ENCODE measurements around the gene APOL3. TPM values are rescaled to one million over a fixed set of nuclear protein-coding genes. Genes with fewer than 3 reads are reported as not detected.

Gene APOL3
- polyA plus RNA-seq, 1 of the 3 experiments (the other 2 are of a cell fraction), result 1.1 TPM

GRCh38 chr22:36180038-36180880, 19.7 kb upstream of the APOL3 start:
- no peak overlapping the region for H3K9ac ChIP-seq
- no peak overlapping the region for H3K27ac ChIP-seq (ENCODE audit: low read depth in 2 of 2, low read length in 1 of 2)
- no peaks in the 10 kb centered on the region for H3K79me2 ChIP-seq (ENCODE audit: insufficient read depth)
- H4K20me1 ChIP-seq (ENCODE audit: insufficient read depth), result no peaks in the 10 kb centered on the region
- no peak overlapping the region for H3K4me3 ChIP-seq (ENCODE audit: low read depth in 2 of 2, low read length in 1 of 2)
- H3F3A ChIP-seq (replicated peaks; ENCODE audit: insufficient read depth), result no peaks in the 10 kb centered on the region
- H3K27me3 ChIP-seq (ENCODE audit: insufficient read depth), result no peaks in the 10 kb centered on the region
- ChIA-PET CTCF (interaction anchor here (0.5 to 2.5 kb wide), 12 partner anchors 10 to 559 kb away, joined by 3 to 20 read pairs (median 4); partner anchors contain the start of gene APOL2), POLR2A (no interaction called here)
- DNase-seq, result peak; percentile 67
- H3K9me3 ChIP-seq, result no peaks in the 10 kb centered on the region
- no peaks in the 10 kb centered on the region for H3K9me2 ChIP-seq
- TF ChIP-seq POLR2AphosphoS5 (IDR thresholded peaks at IDR 0.05; ENCODE audit: low read depth, low read length), result no peak
- TF ChIP-seq TAF1 (IDR thresholded peaks at IDR 0.05; ENCODE audit: borderline replicate concordance, low read depth, low read length), result no peak
- TF ChIP-seq GATA2 (CRISPR knock-in tag; IDR thresholded peaks at IDR 0.05), result no peak
- no peak for TF ChIP-seq USF1 (IDR thresholded peaks at IDR 0.05; ENCODE audit: borderline replicate concordance, low read depth)
- no peak for TF ChIP-seq ZBTB33 (IDR thresholded peaks at IDR 0.05; ENCODE audit: borderline replicate concordance, low read depth)
- TF ChIP-seq EZH2phosphoT487 (IDR thresholded peaks at IDR 0.05; ENCODE audit: borderline replicate concordance, low read depth), result no peak
- TF ChIP-seq MEF2A (IDR thresholded peaks at IDR 0.05; ENCODE audit: borderline replicate concordance, low read depth), result no peak
- TF ChIP-seq, protein P1, sequence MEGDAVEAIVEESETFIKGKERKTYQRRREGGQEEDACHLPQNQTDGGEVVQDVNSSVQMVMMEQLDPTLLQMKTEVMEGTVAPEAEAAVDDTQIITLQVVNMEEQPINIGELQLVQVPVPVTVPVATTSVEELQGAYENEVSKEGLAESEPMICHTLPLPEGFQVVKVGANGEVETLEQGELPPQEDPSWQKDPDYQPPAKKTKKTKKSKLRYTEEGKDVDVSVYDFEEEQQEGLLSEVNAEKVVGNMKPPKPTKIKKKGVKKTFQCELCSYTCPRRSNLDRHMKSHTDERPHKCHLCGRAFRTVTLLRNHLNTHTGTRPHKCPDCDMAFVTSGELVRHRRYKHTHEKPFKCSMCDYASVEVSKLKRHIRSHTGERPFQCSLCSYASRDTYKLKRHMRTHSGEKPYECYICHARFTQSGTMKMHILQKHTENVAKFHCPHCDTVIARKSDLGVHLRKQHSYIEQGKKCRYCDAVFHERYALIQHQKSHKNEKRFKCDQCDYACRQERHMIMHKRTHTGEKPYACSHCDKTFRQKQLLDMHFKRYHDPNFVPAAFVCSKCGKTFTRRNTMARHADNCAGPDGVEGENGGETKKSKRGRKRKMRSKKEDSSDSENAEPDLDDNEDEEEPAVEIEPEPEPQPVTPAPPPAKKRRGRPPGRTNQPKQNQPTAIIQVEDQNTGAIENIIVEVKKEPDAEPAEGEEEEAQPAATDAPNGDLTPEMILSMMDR (IDR thresholded peaks at IDR 0.05), result peak; percentile 75
- no peak for TF ChIP-seq REST (IDR thresholded peaks at IDR 0.05; ENCODE audit: low read depth, low read length)
- TF ChIP-seq, protein P2, sequence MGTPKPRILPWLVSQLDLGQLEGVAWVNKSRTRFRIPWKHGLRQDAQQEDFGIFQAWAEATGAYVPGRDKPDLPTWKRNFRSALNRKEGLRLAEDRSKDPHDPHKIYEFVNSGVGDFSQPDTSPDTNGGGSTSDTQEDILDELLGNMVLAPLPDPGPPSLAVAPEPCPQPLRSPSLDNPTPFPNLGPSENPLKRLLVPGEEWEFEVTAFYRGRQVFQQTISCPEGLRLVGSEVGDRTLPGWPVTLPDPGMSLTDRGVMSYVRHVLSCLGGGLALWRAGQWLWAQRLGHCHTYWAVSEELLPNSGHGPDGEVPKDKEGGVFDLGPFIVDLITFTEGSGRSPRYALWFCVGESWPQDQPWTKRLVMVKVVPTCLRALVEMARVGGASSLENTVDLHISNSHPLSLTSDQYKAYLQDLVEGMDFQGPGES (IDR thresholded peaks at IDR 0.05; ENCODE audit: low read depth, low read length), result no peak
- TF ChIP-seq, protein P3, sequence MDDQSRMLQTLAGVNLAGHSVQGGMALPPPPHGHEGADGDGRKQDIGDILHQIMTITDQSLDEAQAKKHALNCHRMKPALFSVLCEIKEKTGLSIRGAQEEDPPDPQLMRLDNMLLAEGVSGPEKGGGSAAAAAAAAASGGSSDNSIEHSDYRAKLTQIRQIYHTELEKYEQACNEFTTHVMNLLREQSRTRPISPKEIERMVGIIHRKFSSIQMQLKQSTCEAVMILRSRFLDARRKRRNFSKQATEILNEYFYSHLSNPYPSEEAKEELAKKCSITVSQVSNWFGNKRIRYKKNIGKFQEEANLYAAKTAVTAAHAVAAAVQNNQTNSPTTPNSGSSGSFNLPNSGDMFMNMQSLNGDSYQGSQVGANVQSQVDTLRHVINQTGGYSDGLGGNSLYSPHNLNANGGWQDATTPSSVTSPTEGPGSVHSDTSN (IDR thresholded peaks at IDR 0.05), result no peak
- TF ChIP-seq RAD21 (IDR thresholded peaks at IDR 0.05; ENCODE audit: low read length), result peak; percentile 60
- TF ChIP-seq, protein P4, sequence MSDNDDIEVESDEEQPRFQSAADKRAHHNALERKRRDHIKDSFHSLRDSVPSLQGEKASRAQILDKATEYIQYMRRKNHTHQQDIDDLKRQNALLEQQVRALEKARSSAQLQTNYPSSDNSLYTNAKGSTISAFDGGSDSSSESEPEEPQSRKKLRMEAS (IDR thresholded peaks at IDR 0.05; ENCODE audit: low read depth), result 0 out of 2 replicates have a peak, but pooled peaks have one; percentile 37
- no peak for TF ChIP-seq MXI1 (IDR thresholded peaks at IDR 0.05; ENCODE audit: low read depth, low read length)
- peak; percentile 67 for TF ChIP-seq SMC3 (IDR thresholded peaks at IDR 0.05; ENCODE audit: low read depth, low read length)
- TF ChIP-seq GABPA (IDR thresholded peaks at IDR 0.05; ENCODE audit: low read depth), result no peak
- no peak for TF ChIP-seq TEAD4 (IDR thresholded peaks at IDR 0.05; ENCODE audit: borderline replicate concordance, insufficient read depth)
- TF ChIP-seq ELF1 (IDR thresholded peaks at IDR 0.05), result no peak
- 62% methylated on average over 19 of the region's 22 CpGs for WGBS (ENCODE audit: low lambda C conversion rate)
- H2AFZ ChIP-seq (ENCODE audit: low read depth), result no peak overlapping the region
- no peak overlapping the region for H3K4me2 ChIP-seq
- peaks cover 3 to 6% of the 10 kb centered on the region in 2 experiments; a peak in 1 of 4 replicates for H3K4me1 ChIP-seq (ENCODE audit: control insufficient read depth in 1 of 2, insufficient read depth in 2 of 2, low read depth in 1 of 2, low read length in 1 of 2)
- H3K36me3 ChIP-seq (replicated peaks in 1 of 2; ENCODE audit: control insufficient read depth in 1 of 2, insufficient read depth in 2 of 2, low read length in 1 of 2), result no peaks in the 10 kb centered on the region

Measured in SK-N-SH (cell line).